GM12864 (cell line): ENCODE measurements around the gene DOK6.
A peak's percentile ranks its signal among the peaks of the same experiment; 100 is the strongest.

Experiments
- DNase-seq: peaks from one replicate; pipeline ENCODE4 v3.0.0-alpha.2; 2011; ENCODE audit warnings: low read depth
- H3K4me3 ChIP-seq: 2 replicates; pipeline ENCODE4 v1.5.1; 2011; ENCODE audit warnings: mild to moderate bottlenecking, low read depth, low read length, control low read depth
- TF ChIP-seq, protein P1 (sequence below): IDR thresholded peaks from 2 replicates; pipeline ENCODE4 v1.5.1; 2011; ENCODE audit warnings: low read depth, mild to moderate bottlenecking, moderate library complexity, low read length, control low read depth, inconsistent platforms; ENCODE audit errors: missing control alignments

DOK6 gene

DNA sequence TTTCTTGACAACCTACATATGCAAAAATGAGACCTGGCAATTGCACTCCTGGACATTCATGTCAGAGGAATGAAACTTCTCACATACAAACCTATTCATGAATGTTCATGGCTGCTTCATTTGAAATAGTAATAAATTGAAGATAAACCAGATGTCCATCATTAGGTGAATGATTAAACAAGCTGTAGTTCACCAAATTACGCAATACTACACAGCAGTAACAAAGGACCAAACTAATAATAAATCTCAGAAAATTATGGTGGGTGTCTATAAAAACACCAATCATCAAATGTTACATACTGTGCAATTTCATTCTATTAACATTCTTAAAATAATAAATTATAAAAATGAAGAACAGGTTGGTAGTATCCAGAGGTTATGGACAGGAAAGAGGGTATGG, 13.5 kb downstream of the DOK6 start:
- TF ChIP-seq, protein P1, sequence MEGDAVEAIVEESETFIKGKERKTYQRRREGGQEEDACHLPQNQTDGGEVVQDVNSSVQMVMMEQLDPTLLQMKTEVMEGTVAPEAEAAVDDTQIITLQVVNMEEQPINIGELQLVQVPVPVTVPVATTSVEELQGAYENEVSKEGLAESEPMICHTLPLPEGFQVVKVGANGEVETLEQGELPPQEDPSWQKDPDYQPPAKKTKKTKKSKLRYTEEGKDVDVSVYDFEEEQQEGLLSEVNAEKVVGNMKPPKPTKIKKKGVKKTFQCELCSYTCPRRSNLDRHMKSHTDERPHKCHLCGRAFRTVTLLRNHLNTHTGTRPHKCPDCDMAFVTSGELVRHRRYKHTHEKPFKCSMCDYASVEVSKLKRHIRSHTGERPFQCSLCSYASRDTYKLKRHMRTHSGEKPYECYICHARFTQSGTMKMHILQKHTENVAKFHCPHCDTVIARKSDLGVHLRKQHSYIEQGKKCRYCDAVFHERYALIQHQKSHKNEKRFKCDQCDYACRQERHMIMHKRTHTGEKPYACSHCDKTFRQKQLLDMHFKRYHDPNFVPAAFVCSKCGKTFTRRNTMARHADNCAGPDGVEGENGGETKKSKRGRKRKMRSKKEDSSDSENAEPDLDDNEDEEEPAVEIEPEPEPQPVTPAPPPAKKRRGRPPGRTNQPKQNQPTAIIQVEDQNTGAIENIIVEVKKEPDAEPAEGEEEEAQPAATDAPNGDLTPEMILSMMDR = no peak
- no peak overlapping the region for H3K4me3 ChIP-seq
- DNase-seq = no peak

DNA sequence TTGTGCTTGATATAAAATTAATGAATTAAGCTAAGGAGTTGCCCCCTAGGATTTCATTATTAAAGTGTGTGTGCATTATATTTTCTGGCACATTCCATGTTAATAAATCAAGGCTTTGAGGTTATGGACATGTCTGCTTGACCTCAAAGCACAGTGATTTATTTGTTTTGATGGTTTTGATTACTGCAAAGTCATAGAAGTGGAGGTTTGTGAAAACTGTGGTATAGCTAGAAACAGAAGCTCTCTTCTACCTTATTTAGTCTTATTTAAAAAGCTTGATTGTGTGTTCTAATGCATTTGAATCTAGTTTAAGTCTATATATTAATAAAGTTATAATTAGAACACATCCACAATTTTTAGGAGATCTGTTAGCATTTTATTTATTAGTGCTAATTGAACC, 32.2 kb downstream of the DOK6 start:
- TF ChIP-seq, protein P1 = no peak
- no peak overlapping the region for H3K4me3 ChIP-seq
- no peak for DNase-seq

DNA sequence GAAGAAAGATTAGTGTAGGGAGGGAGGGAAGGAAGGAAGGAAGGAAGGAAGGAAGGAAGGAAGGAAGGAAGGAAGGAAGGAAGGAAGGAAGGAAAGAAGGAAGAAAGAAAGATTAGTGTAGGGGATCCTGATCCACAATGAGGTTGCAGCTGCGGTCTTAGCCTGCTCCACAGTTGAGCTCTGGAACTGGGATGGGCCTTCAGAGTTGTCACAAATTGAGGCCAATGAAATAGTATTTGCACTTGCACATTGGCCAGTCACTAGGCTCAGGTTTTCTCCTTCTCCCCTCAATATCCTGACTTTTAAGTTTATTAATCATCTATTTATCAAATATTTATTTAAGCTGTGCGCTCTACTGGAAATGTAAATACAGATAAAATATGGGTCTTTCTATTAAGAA, 34.3 kb downstream of the DOK6 start:
- TF ChIP-seq, protein P1 = no peak
- H3K4me3 ChIP-seq = no peak overlapping the region
- no peak for DNase-seq

DNA sequence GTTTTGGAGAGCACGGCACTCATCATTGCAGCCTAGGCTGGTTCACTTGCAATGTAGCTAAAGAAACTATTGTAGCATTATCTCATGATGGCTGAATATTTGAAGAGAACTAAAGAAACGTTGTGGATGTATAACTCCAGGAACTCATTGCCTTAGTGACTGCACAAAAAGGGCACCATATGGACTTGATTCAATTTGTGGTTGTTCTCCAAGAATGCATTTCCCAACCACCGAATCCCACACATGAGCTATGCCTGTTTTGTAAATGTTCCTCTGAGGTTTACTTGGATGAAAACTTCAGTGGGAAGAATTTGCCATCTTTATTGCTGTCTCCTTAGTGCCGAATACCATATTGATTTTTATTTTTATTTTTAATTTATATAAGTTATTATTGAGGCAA, 43.5 kb downstream of the DOK6 start:
- TF ChIP-seq, protein P1 = no peak
- H3K4me3 ChIP-seq = no peak overlapping the region
- no peak for DNase-seq

DNA sequence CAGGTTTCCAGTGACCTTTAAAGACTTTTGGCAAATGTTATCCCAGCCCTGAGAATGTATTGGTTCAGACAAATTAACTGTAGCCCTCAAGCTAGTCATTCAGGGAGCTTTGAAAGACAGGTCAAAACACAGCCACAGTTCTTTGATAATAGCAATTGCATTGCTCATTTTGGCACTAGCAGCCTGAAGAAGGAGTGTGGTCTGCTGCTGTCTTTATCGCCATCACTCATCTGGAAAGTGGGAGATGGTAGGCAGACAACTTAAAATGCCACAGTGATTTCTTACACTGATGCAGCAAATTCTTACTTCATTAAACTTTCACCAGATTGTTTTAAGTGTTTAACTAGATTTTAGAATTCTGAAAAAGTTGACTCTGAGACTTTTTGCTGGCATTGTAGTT, 47.2 kb downstream of the DOK6 start:
- DNase-seq = no peak
- H3K4me3 ChIP-seq = no peak overlapping the region
- TF ChIP-seq, protein P1 = no peak

DNA sequence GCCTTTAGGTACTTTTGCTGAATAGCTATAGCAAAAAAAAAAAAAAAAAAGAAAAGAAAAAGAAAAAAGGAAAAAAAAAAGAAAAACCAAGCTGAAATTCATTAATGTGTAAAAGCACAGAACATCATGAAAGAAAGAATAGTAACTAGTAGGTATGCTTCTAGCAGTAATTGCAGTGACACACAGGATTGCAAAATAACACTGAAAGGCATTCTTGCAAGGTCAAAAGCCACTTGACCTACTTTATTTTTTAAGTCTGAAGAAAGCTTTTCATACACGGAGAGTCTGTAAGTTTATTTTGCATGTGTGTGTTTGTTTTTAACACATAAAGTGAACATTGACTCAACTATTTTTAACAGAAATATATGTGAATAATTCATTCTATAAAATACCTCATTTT, 54.4 kb downstream of the DOK6 start:
- DNase-seq = no peak
- TF ChIP-seq, protein P1 = no peak
- no peak overlapping the region for H3K4me3 ChIP-seq

DNA sequence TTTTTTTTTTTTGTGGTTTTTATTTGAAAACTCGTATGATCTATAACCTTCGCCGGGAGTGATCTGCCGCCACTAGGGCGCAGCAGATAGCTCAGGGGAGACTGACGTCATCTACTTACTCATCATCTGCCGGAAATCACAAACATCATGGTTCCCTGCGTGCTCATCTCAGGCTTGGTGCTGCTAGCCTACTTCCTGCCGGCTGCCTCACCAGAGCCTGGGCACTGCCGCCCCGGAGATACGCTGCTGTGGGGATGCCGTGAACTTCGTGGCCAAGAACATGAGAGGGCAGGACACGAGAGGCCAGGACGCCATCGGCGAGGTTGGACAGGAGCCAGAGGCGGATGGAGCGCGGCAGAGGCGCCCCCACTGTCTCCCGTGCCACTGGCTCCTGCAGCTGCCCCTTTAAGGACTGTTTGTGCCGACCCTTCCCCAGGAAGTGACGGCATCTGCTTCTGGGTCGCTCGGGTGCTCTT, 68.8 kb downstream of the DOK6 start:
- H3K4me3 ChIP-seq = no peak overlapping the region
- peak; percentile 16 for DNase-seq
- TF ChIP-seq, protein P1 = peak; percentile 59
